ENCODE data around the gene LYSMD4.

- TF ChIP-seq CTCF (IDR thresholded peaks at IDR 0.05) (no peak), POLR2AphosphoS5 (IDR thresholded peaks at IDR 0.05; ENCODE audit: insufficient read depth in 1 of 2, low read depth in 1 of 2) (no peak), POLR2A (IDR thresholded peaks at IDR 0.05) (no peak)
Measured at GRCh38 chr15:99681990-99682389, 51.2 kb downstream of the LYSMD4 start.

Measured in vagina (tissue), 2 donors.